NCI-H146 (cell line): ENCODE data around the gene SRA1.
A peak's percentile ranks its signal among the peaks of the same experiment; 100 is the strongest.

ENCODE experiments used
- DNase-seq: peaks from one replicate; lab custom pipeline; 2025; lab: John Stamatoyannopoulos, UW

The SRA1 gene

GRCh38 chr5:140570058-140570457 is 12.8 kb upstream of the SRA1 start:
- no peak for DNase-seq

- no peak for DNase-seq
These were observed 11.9 kb upstream of the SRA1 start for GRCh38 chr5:140569197-140569596.

GRCh38 chr5:140568443-140569063 is 11.3 kb upstream of the SRA1 start:
- DNase-seq = no peak

GRCh38 chr5:140567871-140568270 is 10.6 kb upstream of the SRA1 start:
- no peak for DNase-seq

GRCh38 chr5:140567136-140567818 is 10.0 kb upstream of the SRA1 start:
- no peak for DNase-seq

- DNase-seq = no peak
These were observed 9.4 kb upstream of the SRA1 start for GRCh38 chr5:140566665-140567064.

GRCh38 chr5:140565780-140566095 is 8.5 kb upstream of the SRA1 start:
- no peak for DNase-seq

GRCh38 chr5:140565024-140565779 is 7.9 kb upstream of the SRA1 start:
- no peak for DNase-seq

GRCh38 chr5:140564196-140565023 is 7.1 kb upstream of the SRA1 start, which contains the start of the genes APBB3 and SLC35A4:
Gene APBB3 (minus strand): TSS chr5:140564598. CDS start chr5:140564245, 353 bp downstream.
Gene SLC35A4 (plus strand): TSS chr5:140564828. CDS start chr5:140567170, 2,342 bp downstream.
- peak; percentile 95 for DNase-seq

- no peak for DNase-seq
These were observed 6.3 kb upstream of the SRA1 start for GRCh38 chr5:140563596-140563995.

- DNase-seq = no peak
These were observed 4.7 kb upstream of the SRA1 start for GRCh38 chr5:140561753-140562523.

GRCh38 chr5:140560227-140560626 is 3.0 kb upstream of the SRA1 start:
- DNase-seq = no peak

- no peak for DNase-seq
These were observed 1.3 kb upstream of the SRA1 start for GRCh38 chr5:140558542-140558941.

GRCh38 chr5:140557965-140558364 is 692 bp upstream of the SRA1 start:
- DNase-seq = no peak

- DNase-seq = peak; percentile 8
These were observed 835 bp downstream of the SRA1 start for GRCh38 chr5:140556438-140556837.

- DNase-seq = no peak
These were observed 1.4 kb downstream of the SRA1 start for GRCh38 chr5:140555747-140556312.

- no peak for DNase-seq
These were observed 2.8 kb downstream of the SRA1 start for GRCh38 chr5:140554454-140554853.

GRCh38 chr5:140553657-140554056 is 3.6 kb downstream of the SRA1 start:
- no peak for DNase-seq

GRCh38 chr5:140551872-140552271 is 5.4 kb downstream of the SRA1 start:
- DNase-seq = no peak

- DNase-seq = no peak
These were observed 6.9 kb downstream of the SRA1 start for GRCh38 chr5:140550147-140551079.
